Stomach smooth muscle (tissue), 2 donors: ENCODE data around the gene LIF.

Experiments used
- H3K27ac ChIP-seq: one replicate; pipeline ENCODE4 v1.7.0; 2013; ENCODE audit warnings: mild to moderate bottlenecking, low read length, inconsistent platforms
- H3K27me3 ChIP-seq, 2 donors: one replicate each; pipeline ENCODE4 v1.7.0; 2013; ENCODE audit warnings: low read length in 2 of 2; ENCODE audit not compliant: insufficient read depth in 2 of 2, control insufficient read depth in 1 of 2
- H3K36me3 ChIP-seq, 2 donors: one replicate each; pipeline ENCODE4 v1.7.0; 2013; ENCODE audit warnings: low read length in 2 of 2; ENCODE audit not compliant: control insufficient read depth in 2 of 2, insufficient read depth in 2 of 2
- H3K4me1 ChIP-seq: one replicate; pipeline ENCODE4 v1.7.0; 2013; ENCODE audit warnings: low read length; ENCODE audit not compliant: control insufficient read depth, insufficient read depth
- H3K4me3 ChIP-seq, 2 donors: one replicate each; pipeline ENCODE4 v1.7.0; 2013; ENCODE audit warnings: low read length in 2 of 2
- H3K9ac ChIP-seq, 2 donors: one replicate each; pipeline ENCODE4 v1.7.0; 2013; ENCODE audit warnings: low read length in 2 of 2, mild to moderate bottlenecking in 1 of 2
- H3K9me3 ChIP-seq, 2 donors: one replicate each; pipeline ENCODE4 v1.7.0; 2013; ENCODE audit warnings: low read length in 2 of 2; ENCODE audit not compliant: control insufficient read depth in 2 of 2
- donor health status: healthy.
- donor health status: Pancreatic carcinoma.

LIF gene

GRCh38 chr22:30195245-30196140 lies 51.1 kb downstream of the LIF start:
- no peaks in the 10 kb centered on the region for H3K9me3 ChIP-seq
- H3K27ac ChIP-seq, result peak overlapping the region; percentile 55
- no peak overlapping the region for H3K9ac ChIP-seq
- peaks cover 15% of the 10 kb centered on the region for H3K4me1 ChIP-seq
- H3K4me3 ChIP-seq, result peak overlapping the region; percentile 20 to 35
- no peaks in the 10 kb centered on the region for H3K36me3 ChIP-seq
- H3K27me3 ChIP-seq, result peaks cover 0 to 1% of the 10 kb centered on the region in 2 donors

- H3K27me3 ChIP-seq, result peaks cover 4% of the 10 kb centered on the region in 2 donors
- no peaks in the 10 kb centered on the region for H3K9me3 ChIP-seq
- H3K9ac ChIP-seq, result no peak overlapping the region
- no peak overlapping the region for H3K27ac ChIP-seq
- H3K36me3 ChIP-seq, result no peaks in the 10 kb centered on the region
- H3K4me3 ChIP-seq, result no peak overlapping the region
- peaks cover 15% of the 10 kb centered on the region for H3K4me1 ChIP-seq
Observed at GRCh38 chr22:30193031-30193775, 53.4 kb downstream of the LIF start.

GRCh38 chr22:30192427-30192826 lies 54.1 kb downstream of the LIF start:
- Histone ChIP-seq H3K4me1 (peaks cover 15% of the 10 kb centered on the region), H3K27ac (no peak overlapping the region), H3K9me3 (no peaks in the 10 kb centered on the region)

GRCh38 chr22:30191040-30191701 lies 55.4 kb downstream of the LIF start:
- no peak overlapping the region for H3K27ac ChIP-seq
- no peak overlapping the region for H3K4me3 ChIP-seq
- H3K27me3 ChIP-seq, result peaks cover 4% of the 10 kb centered on the region in 2 donors
- H3K4me1 ChIP-seq, result peaks cover 5% of the 10 kb centered on the region
- H3K36me3 ChIP-seq, result no peaks in the 10 kb centered on the region
- no peak overlapping the region for H3K9ac ChIP-seq
- no peaks in the 10 kb centered on the region for H3K9me3 ChIP-seq

More at GRCh38 chr22:30192427-30192826, 54.1 kb downstream of the LIF start:
- no peaks in the 10 kb centered on the region for H3K36me3 ChIP-seq
- H3K27me3 ChIP-seq, result peaks cover 4% of the 10 kb centered on the region in 2 donors
- H3K9ac ChIP-seq, result no peak overlapping the region
- no peak overlapping the region for H3K4me3 ChIP-seq

GRCh38 chr22:30190574-30190973 lies 56.0 kb downstream of the LIF start:
- no peaks in the 10 kb centered on the region for H3K9me3 ChIP-seq
- H3K36me3 ChIP-seq, result no peaks in the 10 kb centered on the region
- no peak overlapping the region for H3K27ac ChIP-seq
- H3K9ac ChIP-seq, result no peak overlapping the region
- no peaks in the 10 kb centered on the region for H3K4me1 ChIP-seq
- no peak overlapping the region for H3K4me3 ChIP-seq
- H3K27me3 ChIP-seq, result peaks cover 4% of the 10 kb centered on the region in 2 donors
